Spleen (tissue), 7 donors: Measurements from ENCODE around the gene DGKA.
"Not testable (repeated sequence)": the region's sequence is repeated elsewhere in the genome, so short reads cannot be mapped to it uniquely, and the experiment has no call there.

Experiments
- CTCF ChIP-seq, 11 experiments: fragments of 200-600 bp in 7 of 11; fragments of 450-650 bp in 4 of 11; sonication (generic) in 4 of 11; IDR thresholded peaks in 8 of 11; conservative IDR thresholded peaks in 3 of 11; 1 replicate in 7 of 11; 2 replicates in 4 of 11; pipeline versions ENCODE4 v1.4.0 to v1.8.0; 2016 to 2021; ENCODE audit warnings: antibody characterized with exemption in 11 of 11, inconsistent platforms in 4 of 11, mild to moderate bottlenecking in 1 of 11
- POLR2AphosphoS5 ChIP-seq, 3 donors: sonication (generic); formaldehyde crosslinking; IDR thresholded peaks; one replicate each; pipeline ENCODE4 v1.5.1; 2017; ENCODE audit warnings: antibody characterized with exemption in 3 of 3
- donor health status: DM: no; HTN: no; CAD: no; lungs with moderate emphysema.
- donor health status: DM: no; HTN: no; CAD: no.
- donor health status: DM: no; HTN: no; CAD: no.

DNA sequence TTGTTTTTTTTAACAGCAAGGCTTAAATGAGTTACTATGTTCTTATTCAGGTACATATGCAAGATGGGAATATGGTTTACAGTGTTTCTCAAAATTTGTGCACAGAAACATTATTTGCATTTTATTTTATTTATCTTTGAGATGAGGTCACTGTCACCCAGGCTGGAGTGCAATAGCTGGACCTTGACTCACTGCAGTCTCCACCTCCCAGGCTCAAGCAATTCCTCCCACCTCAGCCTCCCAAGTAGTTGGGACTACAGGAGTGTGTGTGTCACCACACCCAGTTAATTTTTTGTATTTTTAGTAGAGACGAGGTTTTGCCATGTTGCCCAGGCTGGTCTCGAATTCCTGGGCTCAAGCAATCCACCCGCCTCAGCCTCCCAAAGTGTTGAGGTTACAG lies 11.9 kb upstream of the DGKA start:
- TF ChIP-seq CTCF (IDR thresholded peaks at IDR 0.05 in 8 of 11, conservative IDR thresholded peaks at IDR 0.05 in 3 of 11); POLR2AphosphoS5 (IDR thresholded peaks at IDR 0.05): not testable (repeated sequence)
